GM18873 (cell line): ENCODE results near the gene OOEP.
"Not testable (repeated sequence)": the region's sequence is repeated elsewhere in the genome, so short reads cannot be mapped to it uniquely, and the experiment has no call there.

Experiments
- ATAC-seq: cut with Tn5 transposase; IDR thresholded peaks from one replicate; pipeline ENCODE4 v1.9.1; 2021; ENCODE audit warnings: mild to moderate bottlenecking, moderate library complexity, moderate number of reproducible peaks; ENCODE audit not compliant: unreplicated experiment, low FRiP score

OOEP gene

DNA sequence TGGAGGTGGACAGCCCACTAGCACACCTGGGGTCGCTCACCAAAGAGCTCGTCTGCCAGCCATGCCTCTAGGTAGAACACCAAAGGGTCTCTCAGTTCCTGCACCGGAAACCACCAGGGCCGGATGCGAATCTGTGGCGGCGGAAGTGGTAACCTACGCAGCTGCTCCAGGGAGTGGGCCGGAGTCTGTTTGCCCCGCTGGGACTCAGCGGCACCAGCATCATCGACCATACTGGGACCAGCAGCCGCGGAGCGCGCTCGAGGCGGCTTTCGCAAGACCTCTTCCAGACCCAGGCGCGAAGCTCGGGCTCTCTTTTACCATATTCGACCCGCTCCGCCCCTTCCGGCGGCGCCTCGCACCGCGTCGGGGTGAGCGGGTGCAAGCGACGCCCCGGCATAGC, at the start of gene OOEP:
OOEP (minus strand) TSS at position 335 of the 400 bp plus-strand sequence; CDS start at position 230, 105 bp downstream.
- ATAC-seq: no peak

- ATAC-seq: no peak
Measured at GRCh38 chr6:73418081-73418741, 48.5 kb upstream of the OOEP start.

DNA sequence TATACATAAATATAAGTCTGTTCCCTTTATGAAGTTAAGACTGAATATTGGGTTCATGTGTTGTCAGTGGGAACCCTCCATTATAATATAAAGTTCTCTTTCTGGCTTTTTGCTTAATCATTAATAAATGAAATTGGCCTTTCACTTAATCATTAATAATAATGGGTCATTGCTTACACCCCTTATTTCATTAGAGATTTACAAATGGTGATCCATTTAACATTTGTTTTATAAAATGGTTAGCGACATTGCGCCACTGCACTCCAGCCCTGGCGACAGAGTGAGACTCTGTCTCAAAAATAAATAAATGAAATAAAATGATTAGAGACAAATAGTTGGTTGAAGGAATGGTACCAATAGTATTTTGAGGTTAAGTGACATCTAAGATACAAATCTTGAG, 43.4 kb upstream of the OOEP start:
- no peak for ATAC-seq

DNA sequence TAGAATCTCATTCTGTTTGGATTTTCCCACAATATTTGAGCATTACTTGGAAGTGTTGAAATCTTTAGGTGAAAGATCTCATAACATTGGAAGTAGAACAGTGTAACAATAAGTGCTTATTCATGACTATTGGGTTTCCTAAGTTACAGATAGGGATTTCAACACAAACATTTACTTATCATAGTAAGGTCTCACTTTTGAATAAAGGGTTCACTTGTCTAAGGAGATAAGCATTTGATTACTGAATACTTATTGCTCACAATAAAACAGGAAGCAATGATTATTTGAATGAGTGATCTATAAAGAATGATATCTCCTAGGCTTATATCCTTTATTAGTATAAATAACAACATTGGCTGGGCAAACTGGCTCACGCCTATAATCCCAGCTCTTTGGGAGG, 39.7 kb upstream of the OOEP start:
- ATAC-seq: no peak

DNA sequence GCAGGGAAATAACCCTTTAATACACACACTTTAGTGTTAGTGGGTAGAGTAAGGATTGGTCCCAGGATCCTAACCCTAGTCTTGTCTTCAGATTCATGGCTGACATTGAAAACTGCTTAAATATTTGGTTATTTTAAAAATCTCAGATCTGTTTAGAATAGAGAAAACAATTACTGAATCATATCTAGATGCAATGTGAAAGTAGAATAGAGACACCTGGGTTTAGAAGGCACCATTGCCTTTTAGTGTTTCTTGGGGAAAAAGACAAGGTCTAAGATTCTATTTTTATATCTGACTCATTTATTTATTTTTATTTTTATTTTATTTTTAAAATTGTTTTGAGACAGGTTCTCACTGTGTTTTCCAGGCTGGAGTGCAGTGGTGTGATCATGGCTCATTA, 31.0 kb upstream of the OOEP start:
- no peak for ATAC-seq

DNA sequence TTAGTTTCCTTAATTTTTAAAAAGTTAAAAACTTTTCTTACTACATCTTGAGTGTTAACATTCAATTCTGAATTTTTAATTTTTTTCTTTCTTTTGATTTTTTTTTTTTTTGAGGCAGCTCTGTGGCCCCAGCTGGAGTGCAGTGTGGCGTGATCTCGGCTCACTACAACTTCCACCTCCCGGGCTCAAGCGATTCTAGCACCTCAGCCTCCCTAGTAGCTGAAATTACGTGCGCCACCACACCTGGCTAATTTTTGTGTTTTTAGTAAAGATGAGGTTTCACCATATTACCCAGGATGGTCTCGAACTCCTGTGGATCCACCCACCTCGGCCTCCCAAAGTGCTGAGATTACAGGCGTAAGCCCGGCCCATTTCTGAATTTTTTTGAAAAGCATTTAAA, 26.2 kb upstream of the OOEP start:
- ATAC-seq: no peak

GRCh38 chr6:73394577-73395354, 25.1 kb upstream of the OOEP start, which contains the start of gene DDX43:
Gene DDX43, plus strand, starts transcription at chr6:73394828. Its CDS starts 78 bp downstream, at chr6:73394906.
- no peak for ATAC-seq

GRCh38 chr6:73393278-73393677, 23.6 kb upstream of the OOEP start:
- ATAC-seq: no peak

- not testable (repeated sequence) for ATAC-seq
Measured at GRCh38 chr6:73392188-73392587, 22.5 kb upstream of the OOEP start.

GRCh38 chr6:73391675-73392074, 22.0 kb upstream of the OOEP start:
- no peak for ATAC-seq

DNA sequence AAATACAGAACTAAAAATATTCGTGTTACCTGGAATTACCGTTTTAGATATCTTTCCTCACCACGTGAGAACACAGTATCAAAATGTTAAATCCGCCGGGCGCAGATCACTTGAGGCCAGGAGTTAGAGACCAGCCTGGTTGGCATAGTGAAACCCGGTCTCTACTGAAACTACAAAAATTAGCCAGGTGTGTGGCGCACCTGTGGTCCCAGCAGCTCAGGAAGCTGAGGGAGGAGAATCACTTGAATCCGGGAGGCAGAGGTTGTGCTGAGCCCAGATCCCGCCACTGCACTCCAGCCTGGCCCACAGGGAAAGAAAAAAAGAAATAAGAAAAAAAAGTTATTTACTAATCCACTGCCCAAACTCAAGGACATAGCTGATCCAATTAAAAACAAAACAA, 20.2 kb upstream of the OOEP start:
- no peak for ATAC-seq

DNA sequence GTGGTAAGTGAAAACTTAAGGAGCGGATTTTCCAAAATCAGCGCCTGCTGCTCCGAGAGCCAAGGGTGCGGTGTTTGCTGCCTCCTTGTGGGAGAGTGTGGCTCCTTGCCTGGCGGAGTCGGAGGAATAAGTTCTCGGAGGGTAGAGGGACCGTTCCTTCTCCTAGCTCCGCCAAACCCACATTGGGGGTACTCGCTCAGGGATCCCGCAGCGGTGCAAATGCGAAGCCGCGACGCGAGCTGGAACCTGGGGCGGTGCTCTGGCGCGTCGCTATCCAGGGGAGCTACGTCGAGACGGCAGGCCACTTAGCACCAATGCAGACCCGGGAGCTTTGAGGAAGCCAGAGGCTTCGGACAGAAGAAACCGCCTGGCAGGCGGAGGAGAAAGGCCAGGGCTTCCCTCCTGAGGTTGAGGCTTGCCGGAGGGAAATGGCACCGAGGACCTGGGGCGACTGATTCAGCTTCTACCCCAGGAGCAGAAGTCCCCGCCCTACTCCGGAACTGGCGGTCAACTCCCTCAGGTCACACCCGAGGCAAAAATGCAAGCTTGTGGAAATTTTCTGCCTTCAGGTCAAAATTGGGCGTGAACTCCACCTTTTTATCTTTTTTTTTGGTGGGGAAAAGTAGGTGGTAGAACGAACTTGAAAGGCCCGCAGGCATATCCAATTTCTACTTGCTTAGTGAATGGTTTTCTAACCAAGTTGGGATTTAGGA, 19.3 kb upstream of the OOEP start:
- ATAC-seq: peak; percentile 71

GRCh38 chr6:73388433-73388799, 18.7 kb upstream of the OOEP start:
- ATAC-seq: no peak

DNA sequence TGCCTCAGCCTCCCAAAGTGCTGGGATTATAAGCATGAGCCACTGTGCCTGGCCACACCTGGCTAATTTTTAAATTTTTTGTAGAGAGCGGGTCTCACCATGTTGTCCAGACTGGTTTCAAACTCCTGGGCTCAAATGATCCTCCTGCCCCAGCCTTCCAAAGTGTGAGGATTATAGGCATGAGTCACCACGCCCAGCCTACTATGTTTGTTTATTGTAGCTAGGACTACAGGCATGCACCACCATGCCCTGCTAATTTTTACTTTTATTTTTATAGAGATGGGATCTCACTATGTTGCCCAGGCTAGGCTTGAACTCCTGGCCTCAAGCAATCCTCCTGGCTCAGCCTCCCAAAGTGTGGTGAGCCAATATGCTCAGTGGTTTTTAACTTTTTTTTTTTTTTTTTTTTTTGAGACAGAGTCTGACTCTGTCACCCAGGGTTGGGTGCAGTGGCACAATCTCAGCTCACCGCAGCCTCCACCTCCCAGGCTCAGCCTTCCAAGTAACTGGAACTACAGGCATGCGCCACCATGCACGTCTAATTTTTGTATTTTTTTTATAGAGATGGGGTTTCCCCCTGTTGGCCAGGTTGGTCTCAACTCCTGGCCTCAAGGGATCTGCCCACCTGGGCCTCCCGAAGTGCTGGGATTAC, 12.9 kb upstream of the OOEP start:
- no peak for ATAC-seq

DNA sequence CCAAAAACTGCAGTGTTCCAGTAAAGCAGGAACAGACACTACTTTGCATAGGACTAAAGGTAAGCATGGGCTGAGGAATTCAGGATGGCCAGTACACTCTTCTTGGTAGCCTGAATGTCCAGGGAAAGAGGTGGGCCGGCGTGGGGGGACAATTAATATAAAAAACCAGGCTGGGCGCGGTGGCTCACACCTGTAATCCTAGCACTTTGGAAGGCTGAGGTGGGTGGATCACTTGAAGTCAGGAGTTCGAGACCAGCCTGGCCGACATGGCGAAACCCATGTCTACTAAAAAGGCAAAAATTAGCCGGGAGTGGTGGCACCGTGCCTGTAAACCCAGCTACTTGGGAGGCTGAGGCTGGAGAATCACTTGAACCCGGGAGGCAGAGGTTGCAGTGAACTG, 11.8 kb upstream of the OOEP start:
- ATAC-seq: not testable (repeated sequence)

GRCh38 chr6:73377225-73377624, 7.5 kb upstream of the OOEP start:
- ATAC-seq: no peak

- no peak for ATAC-seq
Measured at GRCh38 chr6:73375216-73375615, 5.5 kb upstream of the OOEP start.

GRCh38 chr6:73372516-73372915, 2.8 kb upstream of the OOEP start:
- ATAC-seq: no peak

GRCh38 chr6:73371984-73372383, 2.3 kb upstream of the OOEP start:
- no peak for ATAC-seq

GRCh38 chr6:73369157-73369556, 540 bp downstream of the OOEP start:
- no peak for ATAC-seq

- ATAC-seq: no peak
Measured at GRCh38 chr6:73368675-73369074, 1.0 kb downstream of the OOEP start.
